ENCODE results near the gene KY.
"Not testable (repeated sequence)": the region's sequence is repeated elsewhere in the genome, so short reads cannot be mapped to it uniquely, and the experiment has no call there.

The KY gene

DNA sequence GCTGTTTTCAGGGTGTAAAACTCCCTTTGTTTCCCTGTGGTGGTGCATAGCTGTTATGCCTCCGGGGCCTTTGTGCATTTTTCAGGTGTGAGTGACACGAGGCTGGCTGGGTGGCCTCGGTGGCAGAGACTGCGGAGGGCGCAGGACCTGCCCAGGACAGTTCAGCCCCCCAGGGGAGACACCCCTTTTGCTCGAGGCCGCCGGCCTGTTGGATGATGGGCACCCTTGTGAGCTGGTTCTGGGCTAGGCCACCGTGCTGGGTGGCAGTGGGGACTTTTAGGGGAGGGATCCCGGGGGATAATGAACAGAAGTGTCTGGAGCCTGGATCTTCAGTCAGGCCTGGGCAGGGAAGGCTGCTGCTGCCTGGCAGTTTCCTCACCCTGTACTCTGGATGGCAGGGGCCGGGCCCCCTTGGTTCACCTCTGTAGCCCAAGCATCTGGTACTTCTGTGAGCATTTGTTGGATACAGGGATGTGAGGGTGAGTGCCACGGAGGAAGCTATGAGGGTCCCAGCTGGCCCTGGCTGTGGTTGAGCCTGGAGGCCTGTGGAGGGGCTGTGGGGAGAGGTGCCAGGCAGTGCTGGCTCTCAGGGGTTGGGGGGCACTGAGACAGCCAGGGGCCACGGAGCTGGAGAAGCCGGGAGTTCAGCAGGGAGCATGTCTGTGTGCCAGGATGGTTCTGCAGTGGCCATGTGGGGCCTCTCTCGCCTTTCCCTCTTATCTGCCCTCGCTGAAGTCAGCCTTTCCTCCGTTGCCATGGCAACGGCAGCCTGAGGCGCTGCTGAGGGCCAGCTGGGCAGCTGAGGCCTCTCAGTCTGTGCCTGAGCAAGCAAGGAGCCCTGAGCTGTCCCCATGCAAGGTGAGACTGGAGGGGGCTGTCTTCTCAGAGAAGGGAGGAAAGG, 49.0 kb downstream of the KY start:
- TF ChIP-seq, protein P1, sequence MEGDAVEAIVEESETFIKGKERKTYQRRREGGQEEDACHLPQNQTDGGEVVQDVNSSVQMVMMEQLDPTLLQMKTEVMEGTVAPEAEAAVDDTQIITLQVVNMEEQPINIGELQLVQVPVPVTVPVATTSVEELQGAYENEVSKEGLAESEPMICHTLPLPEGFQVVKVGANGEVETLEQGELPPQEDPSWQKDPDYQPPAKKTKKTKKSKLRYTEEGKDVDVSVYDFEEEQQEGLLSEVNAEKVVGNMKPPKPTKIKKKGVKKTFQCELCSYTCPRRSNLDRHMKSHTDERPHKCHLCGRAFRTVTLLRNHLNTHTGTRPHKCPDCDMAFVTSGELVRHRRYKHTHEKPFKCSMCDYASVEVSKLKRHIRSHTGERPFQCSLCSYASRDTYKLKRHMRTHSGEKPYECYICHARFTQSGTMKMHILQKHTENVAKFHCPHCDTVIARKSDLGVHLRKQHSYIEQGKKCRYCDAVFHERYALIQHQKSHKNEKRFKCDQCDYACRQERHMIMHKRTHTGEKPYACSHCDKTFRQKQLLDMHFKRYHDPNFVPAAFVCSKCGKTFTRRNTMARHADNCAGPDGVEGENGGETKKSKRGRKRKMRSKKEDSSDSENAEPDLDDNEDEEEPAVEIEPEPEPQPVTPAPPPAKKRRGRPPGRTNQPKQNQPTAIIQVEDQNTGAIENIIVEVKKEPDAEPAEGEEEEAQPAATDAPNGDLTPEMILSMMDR (IDR thresholded peaks at IDR 0.05; ENCODE audit: control extremely low read depth, extremely low read depth, low read depth, missing control alignments) = no peak
- no peak for DNase-seq (ENCODE audit: extremely low spot score)
- ChIA-PET POLR2A (no interaction called here), CTCF (interaction anchor here (1.0 to 6.1 kb wide), 22 partner anchors 9 to 1441 kb away, joined by 3 to 63 read pairs (median 4); no protein-coding TSS in a partner anchor)

GRCh38 chr3:134600685-134601463, 49.9 kb downstream of the KY start:
- ChIA-PET POLR2A (no interaction called here), CTCF (interaction anchor here (0.6 to 6.1 kb wide), 32 partner anchors 9 to 1442 kb away, joined by 3 to 63 read pairs (median 4); no protein-coding TSS in a partner anchor)
- TF ChIP-seq, protein P1 (IDR thresholded peaks at IDR 0.05; ENCODE audit: control extremely low read depth, extremely low read depth, low read depth, missing control alignments) = peak; percentile 97
- peak; percentile 83 for DNase-seq (ENCODE audit: extremely low spot score)

- TF ChIP-seq, protein P1 (IDR thresholded peaks at IDR 0.05; ENCODE audit: control extremely low read depth, extremely low read depth, low read depth, missing control alignments) = no peak
- ChIA-PET CTCF (interaction anchor here (0.6 to 6.1 kb wide), 29 partner anchors 8 to 1442 kb away, joined by 3 to 63 read pairs (median 4); no protein-coding TSS in a partner anchor), POLR2A (no interaction called here)
- no peak for DNase-seq (ENCODE audit: extremely low spot score)
These were observed 50.6 kb downstream of the KY start for GRCh38 chr3:134600206-134600605.

- POLR2A ChIA-PET = no interaction called here
- DNase-seq (ENCODE audit: extremely low spot score) = no peak
- CTCF ChIA-PET = interaction anchor here (0.9 to 4.4 kb wide), 3 partner anchors 9 to 1444 kb away, joined by 3 to 30 read pairs (median 25); no protein-coding TSS in a partner anchor
- TF ChIP-seq, protein P1 (IDR thresholded peaks at IDR 0.05; ENCODE audit: control extremely low read depth, extremely low read depth, low read depth, missing control alignments) = no peak
These were observed 51.9 kb downstream of the KY start for GRCh38 chr3:134598763-134599545.

DNA sequence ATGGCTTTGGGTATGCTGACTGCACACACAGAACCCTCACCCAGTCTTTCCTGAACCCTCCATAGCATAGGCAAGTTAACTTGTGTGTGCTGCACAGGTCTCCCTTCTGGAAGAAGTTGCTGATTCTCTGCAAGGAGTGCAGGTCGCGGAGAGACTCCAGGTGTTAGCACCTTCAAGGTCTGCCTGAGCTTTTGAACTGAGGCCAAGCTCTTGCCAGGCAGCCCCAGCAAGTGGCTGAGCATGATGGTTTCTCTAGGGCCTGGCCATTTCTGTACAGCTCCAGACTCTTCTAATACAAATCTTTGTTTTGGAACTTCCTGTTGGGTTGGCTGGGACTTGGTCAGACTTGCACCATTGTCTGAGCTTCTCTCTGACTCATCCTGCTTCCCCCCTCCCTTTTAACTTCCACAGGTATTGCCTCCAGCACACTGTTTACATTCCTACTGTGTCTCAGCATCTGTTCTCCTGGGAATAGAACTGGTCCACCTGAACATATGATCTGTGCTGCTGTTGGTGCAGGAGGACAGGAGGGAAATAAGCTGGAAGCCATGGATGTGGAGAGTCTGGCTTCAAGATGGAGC, 53.3 kb downstream of the KY start:
- DNase-seq (ENCODE audit: extremely low spot score) = no peak

DNA sequence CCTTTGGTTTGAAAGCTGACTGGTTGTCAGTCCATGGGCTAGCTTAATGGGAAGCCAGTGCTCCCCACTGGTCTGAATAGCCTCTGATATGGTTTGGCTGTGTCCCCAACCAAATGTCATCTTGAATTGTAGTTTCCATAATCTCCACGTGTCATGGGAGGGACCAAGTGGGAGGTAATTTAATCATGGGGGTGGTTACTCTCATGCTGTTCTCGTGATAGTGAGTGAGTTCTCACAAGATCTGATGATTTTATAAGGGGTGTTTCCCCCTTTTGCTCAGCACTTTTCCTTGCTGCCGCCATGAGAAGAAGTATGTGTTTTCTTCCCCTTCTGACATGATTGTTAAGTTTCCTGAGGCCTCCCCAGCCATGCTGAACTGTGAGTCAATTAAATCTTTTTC, 55.8 kb downstream of the KY start:
- DNase-seq (ENCODE audit: extremely low spot score); POLR2A ChIA-PET: not testable (repeated sequence)
- CTCF ChIA-PET = interaction anchor here (0.8 to 1.3 kb wide), 2 partner anchors 9 to 12 kb away, joined by 3 to 4 read pairs; no protein-coding TSS in a partner anchor

More for the DNA sequence above, 53.3 kb downstream of the KY start:
- TF ChIP-seq, protein P1 (IDR thresholded peaks at IDR 0.05; ENCODE audit: control extremely low read depth, extremely low read depth, low read depth, missing control alignments) = no peak
- ChIA-PET CTCF (interaction anchor here (0.8 to 1.2 kb wide), 2 partner anchors 158 to 1445 kb away, joined by 3 to 6 read pairs; no protein-coding TSS in a partner anchor), POLR2A (no interaction called here)
